ENCODE results near the gene CEND1. TPM values are rescaled to one million over a fixed set of nuclear protein-coding genes. Genes with fewer than 3 reads are reported as not detected.
A peak's percentile ranks its signal among the peaks of the same experiment; 100 is the strongest.

The CEND1 gene
- total and polyA plus RNA-seq, 2 of the 13 experiments (the other 11 are each of a cell fraction or from before 2014, with no cell fraction given), result not detected

GRCh38 chr11:795634-796564 is 6.0 kb upstream of the CEND1 start (continued):
- TF ChIP-seq, protein P1, sequence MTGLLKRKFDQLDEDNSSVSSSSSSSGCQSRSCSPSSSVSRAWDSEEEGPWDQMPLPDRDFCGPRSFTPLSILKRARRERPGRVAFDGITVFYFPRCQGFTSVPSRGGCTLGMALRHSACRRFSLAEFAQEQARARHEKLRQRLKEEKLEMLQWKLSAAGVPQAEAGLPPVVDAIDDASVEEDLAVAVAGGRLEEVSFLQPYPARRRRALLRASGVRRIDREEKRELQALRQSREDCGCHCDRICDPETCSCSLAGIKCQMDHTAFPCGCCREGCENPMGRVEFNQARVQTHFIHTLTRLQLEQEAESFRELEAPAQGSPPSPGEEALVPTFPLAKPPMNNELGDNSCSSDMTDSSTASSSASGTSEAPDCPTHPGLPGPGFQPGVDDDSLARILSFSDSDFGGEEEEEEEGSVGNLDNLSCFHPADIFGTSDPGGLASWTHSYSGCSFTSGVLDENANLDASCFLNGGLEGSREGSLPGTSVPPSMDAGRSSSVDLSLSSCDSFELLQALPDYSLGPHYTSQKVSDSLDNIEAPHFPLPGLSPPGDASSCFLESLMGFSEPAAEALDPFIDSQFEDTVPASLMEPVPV (CRISPR knock-in tag; IDR thresholded peaks at IDR 0.05), result no peak
- TF ChIP-seq GLI4 (CRISPR knock-in tag; IDR thresholded peaks at IDR 0.05; ENCODE audit: borderline replicate concordance), result no peak
- TF ChIP-seq BHLHE40 (IDR thresholded peaks at IDR 0.05; ENCODE audit: low read length), result no peak
- no peak for TF ChIP-seq FOXM1 (CRISPR knock-in tag; IDR thresholded peaks at IDR 0.05)
- no peak for TF ChIP-seq E2F1 (CRISPR knock-in tag; IDR thresholded peaks at IDR 0.05)
- TF ChIP-seq BRD4 (CRISPR knock-in tag; IDR thresholded peaks at IDR 0.05), result no peak
- TF ChIP-seq, protein P2, sequence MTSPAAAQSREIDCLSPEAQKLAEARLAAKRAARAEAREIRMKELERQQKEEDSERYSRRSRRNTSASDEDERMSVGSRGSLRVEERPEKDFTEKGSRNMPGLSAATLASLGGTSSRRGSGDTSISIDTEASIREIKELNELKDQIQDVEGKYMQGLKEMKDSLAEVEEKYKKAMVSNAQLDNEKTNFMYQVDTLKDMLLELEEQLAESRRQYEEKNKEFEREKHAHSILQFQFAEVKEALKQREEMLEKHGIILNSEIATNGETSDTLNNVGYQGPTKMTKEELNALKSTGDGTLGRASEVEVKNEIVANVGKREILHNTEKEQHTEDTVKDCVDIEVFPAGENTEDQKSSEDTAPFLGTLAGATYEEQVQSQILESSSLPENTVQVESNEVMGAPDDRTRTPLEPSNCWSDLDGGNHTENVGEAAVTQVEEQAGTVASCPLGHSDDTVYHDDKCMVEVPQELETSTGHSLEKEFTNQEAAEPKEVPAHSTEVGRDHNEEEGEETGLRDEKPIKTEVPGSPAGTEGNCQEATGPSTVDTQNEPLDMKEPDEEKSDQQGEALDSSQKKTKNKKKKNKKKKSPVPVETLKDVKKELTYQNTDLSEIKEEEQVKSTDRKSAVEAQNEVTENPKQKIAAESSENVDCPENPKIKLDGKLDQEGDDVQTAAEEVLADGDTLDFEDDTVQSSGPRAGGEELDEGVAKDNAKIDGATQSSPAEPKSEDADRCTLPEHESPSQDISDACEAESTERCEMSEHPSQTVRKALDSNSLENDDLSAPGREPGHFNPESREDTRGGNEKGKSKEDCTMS (CRISPR knock-in tag; conservative IDR thresholded peaks at IDR 0.05), result no peak
- TF ChIP-seq PLRG1 (conservative IDR thresholded peaks at IDR 0.05), result no peak
- TF ChIP-seq ZFP90 (CRISPR knock-in tag; IDR thresholded peaks at IDR 0.05; ENCODE audit: borderline replicate concordance), result no peak
- 0 out of 2 replicates have a peak, but pooled peaks have one; percentile 15 for TF ChIP-seq TARDBP (CRISPR knock-in tag; IDR thresholded peaks at IDR 0.05)
- no peak for TF ChIP-seq ZNF331 (CRISPR knock-in tag; IDR thresholded peaks at IDR 0.05)
- TF ChIP-seq ZNF484 (CRISPR knock-in tag; IDR thresholded peaks at IDR 0.05; ENCODE audit: borderline replicate concordance, low read depth), result no peak
- TF ChIP-seq, protein P3, sequence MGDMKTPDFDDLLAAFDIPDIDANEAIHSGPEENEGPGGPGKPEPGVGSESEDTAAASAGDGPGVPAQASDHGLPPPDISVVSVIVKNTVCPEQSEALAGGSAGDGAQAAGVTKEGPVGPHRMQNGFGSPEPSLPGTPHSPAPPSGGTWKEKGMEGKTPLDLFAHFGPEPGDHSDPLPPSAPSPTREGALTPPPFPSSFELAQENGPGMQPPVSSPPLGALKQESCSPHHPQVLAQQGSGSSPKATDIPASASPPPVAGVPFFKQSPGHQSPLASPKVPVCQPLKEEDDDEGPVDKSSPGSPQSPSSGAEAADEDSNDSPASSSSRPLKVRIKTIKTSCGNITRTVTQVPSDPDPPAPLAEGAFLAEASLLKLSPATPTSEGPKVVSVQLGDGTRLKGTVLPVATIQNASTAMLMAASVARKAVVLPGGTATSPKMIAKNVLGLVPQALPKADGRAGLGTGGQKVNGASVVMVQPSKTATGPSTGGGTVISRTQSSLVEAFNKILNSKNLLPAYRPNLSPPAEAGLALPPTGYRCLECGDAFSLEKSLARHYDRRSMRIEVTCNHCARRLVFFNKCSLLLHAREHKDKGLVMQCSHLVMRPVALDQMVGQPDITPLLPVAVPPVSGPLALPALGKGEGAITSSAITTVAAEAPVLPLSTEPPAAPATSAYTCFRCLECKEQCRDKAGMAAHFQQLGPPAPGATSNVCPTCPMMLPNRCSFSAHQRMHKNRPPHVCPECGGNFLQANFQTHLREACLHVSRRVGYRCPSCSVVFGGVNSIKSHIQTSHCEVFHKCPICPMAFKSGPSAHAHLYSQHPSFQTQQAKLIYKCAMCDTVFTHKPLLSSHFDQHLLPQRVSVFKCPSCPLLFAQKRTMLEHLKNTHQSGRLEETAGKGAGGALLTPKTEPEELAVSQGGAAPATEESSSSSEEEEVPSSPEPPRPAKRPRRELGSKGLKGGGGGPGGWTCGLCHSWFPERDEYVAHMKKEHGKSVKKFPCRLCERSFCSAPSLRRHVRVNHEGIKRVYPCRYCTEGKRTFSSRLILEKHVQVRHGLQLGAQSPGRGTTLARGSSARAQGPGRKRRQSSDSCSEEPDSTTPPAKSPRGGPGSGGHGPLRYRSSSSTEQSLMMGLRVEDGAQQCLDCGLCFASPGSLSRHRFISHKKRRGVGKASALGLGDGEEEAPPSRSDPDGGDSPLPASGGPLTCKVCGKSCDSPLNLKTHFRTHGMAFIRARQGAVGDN (CRISPR knock-in tag; IDR thresholded peaks at IDR 0.05), result peak; percentile 54; the same call in 1 of the 2 replicates
- TF ChIP-seq EED (CRISPR knock-in tag; IDR thresholded peaks at IDR 0.05), result peak; percentile 14; the same call in 1 of the 2 replicates
- no peak for TF ChIP-seq POGZ (CRISPR knock-in tag; IDR thresholded peaks at IDR 0.05)
- peak; percentile 43; the same call in 1 of the 2 replicates for TF ChIP-seq SIN3A (IDR thresholded peaks at IDR 0.05; ENCODE audit: borderline replicate concordance, low read depth, low read length)
- TF ChIP-seq, protein P4, sequence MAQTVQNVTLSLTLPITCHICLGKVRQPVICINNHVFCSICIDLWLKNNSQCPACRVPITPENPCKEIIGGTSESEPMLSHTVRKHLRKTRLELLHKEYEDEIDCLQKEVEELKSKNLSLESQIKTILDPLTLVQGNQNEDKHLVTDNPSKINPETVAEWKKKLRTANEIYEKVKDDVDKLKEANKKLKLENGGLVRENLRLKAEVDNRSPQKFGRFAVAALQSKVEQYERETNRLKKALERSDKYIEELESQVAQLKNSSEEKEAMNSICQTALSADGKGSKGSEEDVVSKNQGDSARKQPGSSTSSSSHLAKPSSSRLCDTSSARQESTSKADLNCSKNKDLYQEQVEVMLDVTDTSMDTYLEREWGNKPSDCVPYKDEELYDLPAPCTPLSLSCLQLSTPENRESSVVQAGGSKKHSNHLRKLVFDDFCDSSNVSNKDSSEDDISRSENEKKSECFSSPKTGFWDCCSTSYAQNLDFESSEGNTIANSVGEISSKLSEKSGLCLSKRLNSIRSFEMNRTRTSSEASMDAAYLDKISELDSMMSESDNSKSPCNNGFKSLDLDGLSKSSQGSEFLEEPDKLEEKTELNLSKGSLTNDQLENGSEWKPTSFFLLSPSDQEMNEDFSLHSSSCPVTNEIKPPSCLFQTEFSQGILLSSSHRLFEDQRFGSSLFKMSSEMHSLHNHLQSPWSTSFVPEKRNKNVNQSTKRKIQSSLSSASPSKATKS (CRISPR knock-in tag; IDR thresholded peaks at IDR 0.05), result no peak

Data from HepG2 (cell line).